GM18517 (cell line): ENCODE measurements around the gene ZNF208.
"Not testable (repeated sequence)": the region's sequence is repeated elsewhere in the genome, so short reads cannot be mapped to it uniquely, and the experiment has no call there.

ENCODE experiments used
- ATAC-seq: cut with Tn5 transposase; IDR thresholded peaks from one replicate; pipeline ENCODE4 v1.9.1; 2021; ENCODE audit warnings: mild to moderate bottlenecking, moderate library complexity; ENCODE audit not compliant: unreplicated experiment

Gene ZNF208

DNA sequence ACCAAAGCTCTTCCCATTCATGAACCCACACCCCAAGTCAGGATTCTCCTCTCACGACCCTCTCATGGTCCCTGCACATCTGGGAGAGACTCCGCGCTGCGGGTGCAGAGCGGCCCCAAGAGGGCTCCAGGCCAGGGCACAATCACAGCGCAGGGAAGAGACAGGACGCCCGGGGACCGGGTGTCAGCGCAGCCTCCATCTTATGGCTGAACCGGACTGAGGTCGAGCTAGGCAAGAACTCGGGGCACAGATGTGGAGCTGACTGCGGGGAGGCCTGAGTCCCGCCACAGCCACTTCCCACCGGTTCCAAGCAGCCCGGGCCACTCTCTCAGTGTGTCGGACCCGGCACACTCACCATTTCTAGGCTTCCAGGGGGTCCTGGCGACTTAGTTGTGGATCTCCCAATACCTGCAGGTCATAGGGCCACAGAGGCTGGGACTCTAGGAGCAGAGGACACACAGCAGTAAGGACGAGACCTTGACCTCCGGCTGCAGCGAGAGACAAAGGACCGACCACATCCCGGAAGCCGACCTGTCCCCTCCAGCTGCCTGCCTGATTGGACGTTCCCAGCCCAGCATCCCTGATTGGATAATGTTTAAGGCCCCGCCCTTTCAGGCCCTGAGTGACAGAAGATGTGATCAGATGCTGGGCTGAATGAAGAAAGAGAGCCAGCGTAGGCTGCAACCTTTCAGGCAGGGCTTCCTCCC lies at the start of gene ZNF208:
Gene ZNF208 (minus strand): TSS at position 507 of the 707 bp plus-strand sequence. CDS start 149 bp downstream, at position 358.
- not testable (repeated sequence) for ATAC-seq

- ATAC-seq: no peak
Observed at GRCh38 chr19:22052644-22053013, 41.9 kb upstream of the ZNF208 start.

DNA sequence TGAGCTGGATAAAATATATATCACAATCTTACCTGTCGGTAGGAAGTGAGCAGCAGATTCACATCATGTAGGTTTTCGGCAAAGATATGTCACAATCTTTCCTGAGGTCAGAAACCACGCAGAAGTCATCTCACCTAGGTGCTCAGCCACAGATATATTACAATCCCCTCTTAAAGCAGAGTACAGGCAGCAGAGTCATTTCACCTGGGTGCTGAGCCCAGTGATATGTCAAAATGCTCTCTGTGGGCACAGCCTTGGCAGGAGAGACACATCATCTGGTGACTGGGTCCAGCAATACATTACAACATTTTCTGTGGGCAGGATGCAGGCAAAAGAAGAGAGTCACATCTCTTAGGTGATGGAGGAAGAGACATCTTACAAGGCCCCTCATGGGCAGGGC lies 30.4 kb upstream of the ZNF208 start:
- ATAC-seq: not testable (repeated sequence)

GRCh38 chr19:22030680-22031079 lies 19.9 kb upstream of the ZNF208 start:
- ATAC-seq: no peak

DNA sequence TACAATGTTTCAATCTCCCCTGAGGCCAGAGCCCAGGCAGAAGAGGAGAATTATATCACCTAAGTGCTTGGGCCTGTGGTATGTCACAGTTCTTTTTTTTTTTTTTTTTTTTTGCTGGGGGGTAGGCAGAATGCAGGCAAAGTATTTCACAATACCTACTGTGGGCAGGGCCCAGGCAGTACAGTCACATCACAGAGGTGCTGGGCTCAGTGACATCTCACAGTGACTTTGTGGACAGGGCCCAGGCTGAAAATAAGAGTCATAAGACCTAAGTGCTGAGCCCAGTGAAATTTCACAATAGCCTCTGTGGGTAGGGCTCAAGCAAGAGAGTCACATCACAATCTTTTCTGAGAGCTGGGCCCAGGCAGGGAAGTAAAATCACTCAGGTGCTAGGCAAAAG lies 15.9 kb upstream of the ZNF208 start:
- no peak for ATAC-seq

- ATAC-seq: not testable (repeated sequence)
Observed at GRCh38 chr19:22025539-22025938, 14.8 kb upstream of the ZNF208 start.

- ATAC-seq: no peak
Observed at GRCh38 chr19:21970466-21970865, 40.3 kb downstream of the ZNF208 start.

DNA sequence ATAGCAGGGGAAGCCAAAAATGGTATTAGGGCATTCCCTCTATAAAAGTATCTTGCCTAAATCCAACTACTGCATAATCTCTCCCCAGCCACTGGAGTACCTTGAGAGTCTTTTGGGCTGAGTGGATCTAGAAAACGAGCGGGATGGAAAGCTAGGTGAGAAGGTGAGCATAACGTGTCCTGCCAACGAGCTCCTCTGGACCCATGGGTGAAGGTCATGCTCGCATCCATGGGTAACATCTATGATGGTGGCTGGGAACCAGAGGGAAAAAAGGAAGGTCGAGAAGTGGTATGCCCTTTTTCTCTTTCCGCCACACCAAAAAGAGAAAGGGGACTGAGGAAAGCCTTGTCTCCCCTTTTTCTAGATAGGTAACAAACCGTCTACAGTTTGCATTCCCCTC lies 63.0 kb downstream of the ZNF208 start:
- no peak for ATAC-seq

GRCh38 chr19:21940684-21941083 lies 70.1 kb downstream of the ZNF208 start:
- no peak for ATAC-seq

- no peak for ATAC-seq
Observed at GRCh38 chr19:21934593-21934992, 76.2 kb downstream of the ZNF208 start.

DNA sequence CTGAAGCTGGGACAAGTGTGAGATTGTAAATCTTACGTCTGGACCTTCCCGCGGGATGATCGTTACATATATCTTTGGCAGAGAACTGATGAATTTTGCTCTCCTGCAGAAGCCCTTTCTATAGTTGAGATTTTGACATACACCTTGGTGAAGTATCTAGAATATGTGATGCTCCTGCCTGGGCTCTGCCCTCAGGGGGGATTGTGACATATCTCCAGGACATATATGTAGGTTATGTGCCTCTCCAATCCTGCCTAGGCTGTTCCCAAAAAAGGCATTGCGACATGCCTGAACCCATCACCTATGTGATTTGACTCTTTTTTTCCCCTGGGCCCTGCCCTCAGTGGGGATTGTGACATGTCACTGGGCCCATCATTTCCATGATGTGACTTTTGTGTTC lies 76.6 kb downstream of the ZNF208 start:
- no peak for ATAC-seq

DNA sequence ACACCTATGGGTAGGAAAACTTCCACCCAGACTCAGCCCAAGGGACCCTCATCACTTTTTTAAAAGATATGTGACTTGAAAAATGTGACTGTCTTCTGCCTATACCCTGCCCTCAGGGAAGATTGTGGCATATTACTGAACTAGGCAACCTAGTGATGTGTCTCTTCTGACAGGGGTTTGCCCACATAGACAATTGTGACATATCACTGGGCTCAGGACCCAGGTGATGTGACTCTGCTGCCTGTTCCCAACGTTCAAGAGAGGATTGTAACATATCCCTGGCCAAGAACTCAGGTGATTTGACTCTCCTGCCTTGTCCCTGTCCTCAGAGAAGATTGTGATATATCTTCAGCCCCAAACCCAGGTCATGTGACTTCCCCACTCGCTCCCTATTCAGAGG lies 88.5 kb downstream of the ZNF208 start:
- ATAC-seq: no peak

GRCh38 chr19:21921691-21922180 lies 89.0 kb downstream of the ZNF208 start:
- no peak for ATAC-seq

DNA sequence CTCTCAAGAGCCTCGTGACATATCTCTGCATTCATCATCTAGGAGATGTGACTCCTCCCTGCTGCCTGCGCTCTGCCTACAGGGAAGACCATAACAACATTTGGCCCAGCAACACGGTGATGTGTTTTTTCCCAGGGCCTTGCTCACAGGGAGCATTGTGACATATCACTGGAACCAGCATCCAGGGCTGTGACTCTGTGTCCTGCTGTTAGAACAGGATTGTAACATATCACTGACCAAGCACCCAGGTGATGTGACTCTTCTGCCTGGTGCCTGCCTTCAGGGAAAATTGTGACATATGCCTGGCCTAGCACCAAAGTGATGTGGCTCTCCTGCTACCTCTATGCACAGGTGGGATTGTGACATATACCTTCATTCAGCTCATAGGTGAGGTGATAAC lies 95.3 kb downstream of the ZNF208 start:
- no peak for ATAC-seq

GRCh38 chr19:21912654-21913053 lies 98.1 kb downstream of the ZNF208 start:
- no peak for ATAC-seq

DNA sequence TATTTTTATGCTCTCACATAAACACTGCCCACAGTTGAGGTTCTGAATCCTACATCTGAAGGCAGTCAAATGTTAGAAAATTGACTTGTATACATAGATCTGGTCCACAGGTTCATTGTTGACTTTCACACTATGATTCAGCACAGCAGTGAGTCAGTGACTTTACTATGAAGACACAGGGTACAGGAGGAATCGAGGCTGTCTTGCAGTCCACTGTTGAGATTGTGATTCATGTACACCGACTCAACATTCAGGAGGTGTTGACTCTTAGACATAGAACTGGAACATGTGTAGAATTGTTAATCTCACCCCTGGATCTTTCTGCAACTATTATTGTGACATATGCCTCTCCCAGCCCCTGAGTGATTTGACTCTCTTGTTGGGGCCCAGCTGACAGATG lies 100.4 kb downstream of the ZNF208 start:
- no peak for ATAC-seq

DNA sequence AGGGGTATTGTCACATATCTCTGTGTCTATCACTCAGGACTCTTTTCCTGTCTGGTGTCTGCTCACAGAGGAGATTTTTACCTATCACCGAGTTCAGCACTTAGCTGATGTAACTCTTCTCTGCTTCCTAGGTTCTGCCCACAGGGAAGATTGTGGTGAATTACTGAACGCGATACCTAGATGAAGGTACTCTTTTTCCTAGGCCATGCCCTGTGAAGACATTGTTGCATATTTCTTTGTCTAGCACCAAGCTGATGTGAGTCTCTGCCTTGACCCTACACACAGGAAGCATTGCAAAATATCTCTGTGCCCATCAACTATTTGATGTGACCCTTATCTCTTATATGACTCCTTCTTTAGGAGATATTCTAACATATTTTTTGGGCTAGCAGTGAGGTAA lies 102.7 kb downstream of the ZNF208 start:
- no peak for ATAC-seq

GRCh38 chr19:21907516-21907915 lies 103.2 kb downstream of the ZNF208 start:
- no peak for ATAC-seq

DNA sequence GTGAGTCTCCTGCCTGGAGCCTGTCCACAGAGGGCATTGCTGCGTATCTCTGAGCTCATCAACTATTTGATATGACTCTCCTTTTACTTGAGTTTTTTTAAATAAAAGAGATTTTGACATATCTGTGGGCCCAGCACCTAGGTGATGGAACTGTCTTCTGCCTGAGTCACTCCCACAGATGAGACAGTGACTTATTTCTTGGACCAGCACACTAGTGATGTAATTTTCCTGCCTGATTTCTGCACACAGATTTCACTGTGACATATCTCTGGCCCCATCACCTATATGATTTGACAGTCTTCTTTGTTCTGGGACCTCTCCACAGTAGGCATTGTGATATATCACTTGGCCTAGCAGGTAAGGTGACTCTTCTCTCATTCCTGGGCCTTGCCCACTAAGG lies 108.2 kb downstream of the ZNF208 start:
- no peak for ATAC-seq

- ATAC-seq: no peak
Observed at GRCh38 chr19:21901861-21902260, 108.9 kb downstream of the ZNF208 start.

DNA sequence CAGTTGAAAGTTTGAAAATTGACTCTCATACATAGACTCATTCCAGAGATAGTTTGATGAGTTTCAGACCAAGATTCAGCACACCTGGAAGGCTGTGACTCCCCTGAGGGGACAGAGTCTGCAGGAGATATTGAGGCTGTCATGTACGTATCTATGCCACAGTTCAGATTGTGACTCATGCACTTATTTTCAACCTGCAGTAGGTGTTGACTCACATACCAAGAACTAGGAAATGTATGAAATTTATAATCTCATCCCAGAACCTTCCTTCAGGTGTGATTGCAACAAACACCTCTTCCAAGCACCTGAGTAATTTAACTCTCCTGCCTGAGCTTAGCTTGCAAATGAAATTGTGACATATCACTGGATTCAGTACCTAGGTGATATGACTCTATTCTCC lies 110.3 kb downstream of the ZNF208 start:
- no peak for ATAC-seq

DNA sequence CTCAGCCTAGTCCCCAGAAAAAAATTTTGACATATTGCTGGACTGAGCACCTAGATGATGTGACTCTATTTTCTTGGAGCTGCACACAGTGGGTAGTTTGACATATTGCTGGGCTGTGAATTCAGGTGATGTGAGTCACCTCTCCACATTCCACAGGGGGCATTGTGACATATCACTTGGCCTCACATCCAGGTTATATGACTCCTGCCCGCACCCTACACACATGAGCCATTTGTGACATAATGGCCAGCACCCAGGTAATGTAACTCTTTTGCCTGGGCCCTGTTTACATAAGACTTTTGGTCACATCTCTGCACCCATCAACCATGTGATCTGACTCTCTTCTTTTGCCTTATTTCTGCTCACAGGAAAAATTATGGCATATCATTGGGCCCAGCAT lies 119.7 kb downstream of the ZNF208 start:
- no peak for ATAC-seq

- not testable (repeated sequence) for ATAC-seq
Observed at GRCh38 chr19:21890017-21890416, 120.7 kb downstream of the ZNF208 start.
